Measurements from ENCODE around the gene IRGC. TPM values are rescaled to one million over a fixed set of nuclear protein-coding genes. Genes with fewer than 3 reads are reported as not detected.
A peak's percentile ranks its signal among the peaks of the same experiment; 100 is the strongest.

IRGC gene
- total and polyA plus RNA-seq, 7 donors = not detected

DNA sequence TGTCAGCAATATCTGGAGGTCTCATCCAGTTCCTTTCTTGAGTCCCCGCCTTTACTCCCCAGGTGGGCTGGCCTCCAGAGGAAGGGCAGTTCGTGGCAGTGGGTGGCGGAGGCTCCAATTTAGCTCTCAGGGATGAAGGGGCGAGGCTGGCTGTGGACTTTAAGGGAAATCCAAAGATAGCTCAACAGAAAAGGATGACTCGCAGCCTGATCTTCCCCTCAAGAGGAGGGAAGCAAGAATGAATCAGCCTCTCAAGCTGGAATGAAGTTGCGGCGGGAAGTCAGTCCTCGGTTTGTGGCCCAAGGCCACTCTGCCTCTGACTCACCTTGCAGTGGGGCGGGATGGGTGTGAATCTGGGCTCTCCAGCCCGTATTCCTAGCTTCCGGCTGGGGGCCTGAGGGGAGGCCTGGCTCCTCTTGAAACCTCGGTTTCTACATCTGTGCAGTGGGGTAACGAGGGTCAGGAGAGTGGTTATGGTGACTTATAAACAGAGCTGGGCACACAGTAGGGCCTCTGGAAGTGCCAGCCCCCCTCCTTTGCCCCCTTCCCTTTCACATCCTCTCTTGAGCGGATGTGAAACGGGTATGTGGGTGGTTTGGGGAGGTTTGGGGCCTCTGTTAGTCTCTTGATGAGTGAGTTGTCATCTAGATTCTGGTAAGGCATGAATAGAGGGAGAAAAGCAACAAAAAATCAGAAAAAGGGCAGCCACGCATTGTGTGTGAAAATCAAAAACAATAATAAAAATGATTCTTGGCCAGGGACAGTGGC is 49.4 kb downstream of the IRGC start:
- no peak overlapping the region for H3K27ac ChIP-seq
- 56 to 59% (median 58%) methylated on average over 16 of the region's 16 CpGs for WGBS, 3 donors
- H3K9me3 ChIP-seq = no peaks in the 10 kb centered on the region
- intact Hi-C loops (cut with DNase I) = no loop called here
- H3K36me3 ChIP-seq (ENCODE audit: insufficient read depth in 1 of 2, low read depth in 1 of 2) = no peaks in the 10 kb centered on the region
- H3K27me3 ChIP-seq (ENCODE audit: insufficient read depth in 3 of 3, low read length in 2 of 3) = peaks cover 0 to 3% (median 0%) of the 10 kb centered on the region in 3 donors
- H3K4me1 ChIP-seq = no peaks in the 10 kb centered on the region
- no peak overlapping the region for H3K4me3 ChIP-seq
- DNase-seq = peak; percentile 74 to 82
- TF ChIP-seq, protein P1, sequence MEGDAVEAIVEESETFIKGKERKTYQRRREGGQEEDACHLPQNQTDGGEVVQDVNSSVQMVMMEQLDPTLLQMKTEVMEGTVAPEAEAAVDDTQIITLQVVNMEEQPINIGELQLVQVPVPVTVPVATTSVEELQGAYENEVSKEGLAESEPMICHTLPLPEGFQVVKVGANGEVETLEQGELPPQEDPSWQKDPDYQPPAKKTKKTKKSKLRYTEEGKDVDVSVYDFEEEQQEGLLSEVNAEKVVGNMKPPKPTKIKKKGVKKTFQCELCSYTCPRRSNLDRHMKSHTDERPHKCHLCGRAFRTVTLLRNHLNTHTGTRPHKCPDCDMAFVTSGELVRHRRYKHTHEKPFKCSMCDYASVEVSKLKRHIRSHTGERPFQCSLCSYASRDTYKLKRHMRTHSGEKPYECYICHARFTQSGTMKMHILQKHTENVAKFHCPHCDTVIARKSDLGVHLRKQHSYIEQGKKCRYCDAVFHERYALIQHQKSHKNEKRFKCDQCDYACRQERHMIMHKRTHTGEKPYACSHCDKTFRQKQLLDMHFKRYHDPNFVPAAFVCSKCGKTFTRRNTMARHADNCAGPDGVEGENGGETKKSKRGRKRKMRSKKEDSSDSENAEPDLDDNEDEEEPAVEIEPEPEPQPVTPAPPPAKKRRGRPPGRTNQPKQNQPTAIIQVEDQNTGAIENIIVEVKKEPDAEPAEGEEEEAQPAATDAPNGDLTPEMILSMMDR (IDR thresholded peaks at IDR 0.05) = no peak
- peak; percentile 47 to 76 (median 58) for ATAC-seq

DNA sequence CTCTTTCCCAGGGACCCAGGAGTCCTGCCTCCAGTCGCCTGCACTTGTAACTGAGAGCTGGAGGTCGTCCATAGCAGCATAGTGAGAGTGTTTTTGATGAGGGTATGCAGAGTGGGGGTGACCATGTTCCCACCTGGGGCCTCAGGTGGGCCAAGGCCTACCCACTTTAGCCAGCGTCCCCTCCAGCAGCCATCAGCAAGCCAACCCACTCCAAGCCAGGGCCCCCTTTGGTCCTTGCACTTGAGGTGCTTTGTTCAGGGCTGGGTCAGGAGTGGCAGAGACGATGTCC is 50.8 kb downstream of the IRGC start:
- DNase-seq (no peak), ATAC-seq (no peak)
- 69 to 72% (median 72%) methylated on average over 4 of the region's 4 CpGs for WGBS, 3 donors
- Histone ChIP-seq H3K9me3 (no peaks in the 10 kb centered on the region), H3K27ac (no peak overlapping the region), H3K4me3 (no peak overlapping the region), H3K27me3 (ENCODE audit: insufficient read depth in 3 of 3, low read length in 2 of 3) (peaks cover 0 to 5% (median 3%) of the 10 kb centered on the region in 3 donors), H3K36me3 (ENCODE audit: insufficient read depth in 1 of 2, low read depth in 1 of 2) (no peaks in the 10 kb centered on the region), H3K4me1 (no peaks in the 10 kb centered on the region)
- intact Hi-C loops (cut with DNase I) = no loop called here
- TF ChIP-seq, protein P1 (IDR thresholded peaks at IDR 0.05) = no peak

DNA sequence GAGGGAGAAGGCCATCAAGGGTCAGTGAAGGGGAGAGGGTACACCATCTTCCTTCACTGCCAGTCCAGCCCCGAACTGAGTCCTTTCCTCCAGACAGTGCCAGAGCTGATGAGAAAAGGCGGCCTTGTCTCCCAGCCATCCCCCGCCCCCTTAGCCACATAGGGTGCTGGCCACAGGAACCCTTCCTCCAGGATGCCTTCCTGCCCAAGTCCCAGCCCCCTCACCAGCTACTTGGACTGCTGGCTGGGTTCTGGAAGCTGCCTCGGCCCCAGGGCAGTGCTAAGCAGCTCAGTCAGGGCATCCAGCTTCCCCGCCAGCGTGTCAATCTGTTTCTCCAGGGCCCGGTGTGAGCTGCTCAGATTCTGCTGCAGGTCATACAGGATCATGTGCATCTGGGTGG is 51.4 kb downstream of the IRGC start:
- ATAC-seq = no peak
- Histone ChIP-seq H3K4me3 (no peak overlapping the region), H3K36me3 (ENCODE audit: insufficient read depth in 1 of 2, low read depth in 1 of 2) (no peaks in the 10 kb centered on the region), H3K27ac (no peak overlapping the region), H3K9me3 (no peaks in the 10 kb centered on the region), H3K27me3 (ENCODE audit: insufficient read depth in 3 of 3, low read length in 2 of 3) (peaks cover 0 to 9% (median 3%) of the 10 kb centered on the region in 3 donors), H3K4me1 (no peaks in the 10 kb centered on the region)
- no peak for DNase-seq
- TF ChIP-seq, protein P1 (IDR thresholded peaks at IDR 0.05) = no peak
- intact Hi-C loops (cut with DNase I) = no loop called here
- WGBS, 3 donors = 68 to 77% (median 70%) methylated on average over 7 of the region's 7 CpGs

DNA sequence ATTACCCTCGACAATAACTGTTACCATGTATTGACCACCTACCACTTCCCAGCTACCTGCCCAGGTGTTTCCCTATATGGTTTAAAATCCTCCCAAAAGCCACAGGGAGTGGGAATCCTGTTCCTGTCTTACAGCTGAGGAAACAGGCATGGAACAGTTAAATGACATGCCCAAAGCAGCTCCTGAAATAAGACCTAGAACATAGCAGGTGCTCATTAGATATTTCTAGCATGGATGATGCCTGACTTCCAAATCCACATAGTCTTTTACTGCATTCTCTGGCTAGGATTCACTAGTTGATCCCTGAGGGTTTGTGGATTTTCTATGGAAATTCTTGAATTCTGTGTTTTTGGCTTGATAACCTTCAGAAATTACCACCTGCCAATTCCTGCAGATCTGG is 51.9 kb downstream of the IRGC start:
- no peak overlapping the region for H3K4me3 ChIP-seq
- ATAC-seq (no peak), DNase-seq (no peak)
- H3K27me3 ChIP-seq (ENCODE audit: insufficient read depth in 3 of 3, low read length in 2 of 3) = peaks cover 0 to 12% (median 3%) of the 10 kb centered on the region in 3 donors
- H3K4me1 ChIP-seq = no peaks in the 10 kb centered on the region
- TF ChIP-seq, protein P1 (IDR thresholded peaks at IDR 0.05) = no peak
- 62 to 81% (median 74%) methylated on average over 1 of the region's 1 CpG for WGBS, 3 donors
- intact Hi-C loops (cut with DNase I) = no loop called here
- no peak overlapping the region for H3K27ac ChIP-seq
- no peaks in the 10 kb centered on the region for H3K36me3 ChIP-seq (ENCODE audit: insufficient read depth in 1 of 2, low read depth in 1 of 2)
- H3K9me3 ChIP-seq = no peaks in the 10 kb centered on the region
